ENCODE results near the gene ZBP1. TPM values are rescaled to one million over a fixed set of nuclear protein-coding genes. Genes with fewer than 3 reads are reported as not detected.

ZBP1 gene
- total RNA-seq, 1 donor from 2014 or later = not detected

DNA sequence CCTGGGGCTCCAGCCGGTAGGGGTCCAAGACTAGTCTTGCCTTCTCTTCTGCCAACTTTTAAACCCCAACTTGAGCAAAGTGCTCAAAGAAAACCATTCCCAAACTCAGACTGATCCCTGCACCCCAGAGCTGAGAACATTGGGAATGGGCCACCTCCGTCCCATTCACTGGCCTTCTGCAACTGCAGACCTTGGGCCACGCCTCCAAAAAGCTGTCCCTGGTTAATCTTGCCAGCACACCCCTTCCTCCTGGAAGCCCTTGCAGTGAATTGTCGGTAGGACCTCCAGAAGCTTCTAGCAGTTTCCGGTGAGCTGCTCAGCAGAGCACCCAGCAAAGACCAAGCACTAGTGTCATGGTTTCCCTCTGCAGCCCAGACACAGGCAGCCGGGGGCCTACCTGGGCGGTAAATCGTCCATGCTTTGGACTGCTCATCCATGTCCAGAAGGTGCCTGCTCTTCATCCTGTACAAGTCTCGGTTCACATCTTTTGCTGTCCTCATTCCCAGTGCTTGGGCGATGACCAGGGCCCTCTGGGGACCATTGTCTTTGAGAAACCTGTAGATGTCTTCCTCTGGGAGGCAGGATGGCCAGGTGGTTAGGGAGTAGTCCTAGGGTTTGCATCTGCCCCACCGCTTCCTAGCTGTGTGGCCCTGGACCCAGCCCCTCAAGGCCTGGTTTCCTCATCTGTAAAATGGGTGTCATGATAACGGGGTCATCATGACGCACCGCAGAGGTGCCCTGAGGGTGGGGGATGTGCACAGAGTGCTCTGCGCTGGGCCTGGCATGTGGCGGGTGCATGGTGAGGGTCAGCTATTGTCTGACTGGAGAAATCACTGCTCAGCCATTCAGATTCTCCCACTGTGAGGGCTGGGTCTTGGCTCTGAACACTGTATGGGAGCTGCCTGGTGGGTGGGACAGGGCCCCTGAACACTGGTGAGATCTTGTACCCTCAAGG is 5.5 kb downstream of the ZBP1 start:
- H3K9me3 Mint-ChIP-seq (ENCODE audit: low read depth) = no peaks in the 10 kb centered on the region
- H3K36me3 Mint-ChIP-seq (ENCODE audit: low read depth) = no peaks in the 10 kb centered on the region
- TF ChIP-seq CTCF (IDR thresholded peaks at IDR 0.05) = no peak
- no peak overlapping the region for H3K4me3 Mint-ChIP-seq (ENCODE audit: unreplicated experiment)
- peaks cover 26% of the 10 kb centered on the region for H3K27me3 Mint-ChIP-seq (ENCODE audit: low read depth)
- no peaks in the 10 kb centered on the region for H3K4me1 Mint-ChIP-seq (ENCODE audit: low read depth)
- no peak for DNase-seq (ENCODE audit: low spot score)
- H3K27ac Mint-ChIP-seq (ENCODE audit: unreplicated experiment) = no peak overlapping the region

DNA sequence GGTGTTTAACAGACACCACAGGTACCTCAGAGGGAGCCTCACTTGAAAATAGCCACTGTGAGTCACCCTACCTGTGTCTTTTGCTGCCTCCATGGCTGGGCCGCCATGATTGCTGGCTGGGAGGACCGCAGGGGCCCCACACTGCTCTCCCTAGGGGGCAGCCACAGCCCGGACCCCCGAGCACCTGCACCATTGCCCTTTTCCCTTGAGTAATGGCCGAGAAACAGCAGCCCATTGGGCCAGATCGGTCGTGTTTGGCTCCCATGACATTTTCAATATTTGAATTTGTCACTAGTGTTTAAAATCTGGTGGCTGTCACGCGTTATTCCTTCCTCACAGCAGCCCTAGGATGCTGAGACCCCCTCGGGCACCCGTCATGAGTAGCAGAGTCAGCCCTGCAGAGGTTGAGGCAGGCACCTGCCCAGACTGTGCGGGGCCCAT is 6.7 kb downstream of the ZBP1 start:
- TF ChIP-seq CTCF (IDR thresholded peaks at IDR 0.05) = no peak
- no peaks in the 10 kb centered on the region for H3K9me3 Mint-ChIP-seq (ENCODE audit: low read depth)
- no peaks in the 10 kb centered on the region for H3K4me1 Mint-ChIP-seq (ENCODE audit: low read depth)
- H3K27ac Mint-ChIP-seq (ENCODE audit: unreplicated experiment) = no peak overlapping the region
- H3K36me3 Mint-ChIP-seq (ENCODE audit: low read depth) = no peaks in the 10 kb centered on the region
- no peak for DNase-seq (ENCODE audit: low spot score)
- H3K4me3 Mint-ChIP-seq (ENCODE audit: unreplicated experiment) = no peak overlapping the region
- H3K27me3 Mint-ChIP-seq (ENCODE audit: low read depth) = peaks cover 32% of the 10 kb centered on the region

- Mint-ChIP-seq H3K4me3 (ENCODE audit: unreplicated experiment) (no peak overlapping the region), H3K27ac (ENCODE audit: unreplicated experiment) (no peak overlapping the region), H3K9me3 (ENCODE audit: low read depth) (no peaks in the 10 kb centered on the region), H3K36me3 (ENCODE audit: low read depth) (no peaks in the 10 kb centered on the region), H3K4me1 (ENCODE audit: low read depth) (no peaks in the 10 kb centered on the region), H3K27me3 (ENCODE audit: low read depth) (peaks cover 28% of the 10 kb centered on the region)
- DNase-seq (ENCODE audit: low spot score) = no peak
- no peak for TF ChIP-seq CTCF (IDR thresholded peaks at IDR 0.05)
Measured at GRCh38 chr20:57612916-57613315, 7.3 kb downstream of the ZBP1 start.

- peaks cover 30% of the 10 kb centered on the region for H3K27me3 Mint-ChIP-seq (ENCODE audit: low read depth)
- TF ChIP-seq CTCF (IDR thresholded peaks at IDR 0.05) = no peak
- no peak for DNase-seq (ENCODE audit: low spot score)
Measured at GRCh38 chr20:57612436-57612835, 7.8 kb downstream of the ZBP1 start.

GRCh38 chr20:57611586-57612311 is 8.5 kb downstream of the ZBP1 start:
- Mint-ChIP-seq H3K4me3 (ENCODE audit: unreplicated experiment) (no peak overlapping the region), H3K36me3 (ENCODE audit: low read depth) (peaks cover 2% of the 10 kb centered on the region), H3K9me3 (ENCODE audit: low read depth) (no peaks in the 10 kb centered on the region), H3K27ac (ENCODE audit: unreplicated experiment) (no peak overlapping the region), H3K4me1 (ENCODE audit: low read depth) (no peaks in the 10 kb centered on the region), H3K27me3 (ENCODE audit: low read depth) (peaks cover 30% of the 10 kb centered on the region)
- no peak for DNase-seq (ENCODE audit: low spot score)
- TF ChIP-seq CTCF (IDR thresholded peaks at IDR 0.05) = no peak

More at GRCh38 chr20:57612436-57612835, 7.8 kb downstream of the ZBP1 start:
- no peak overlapping the region for H3K4me3 Mint-ChIP-seq (ENCODE audit: unreplicated experiment)
- no peak overlapping the region for H3K27ac Mint-ChIP-seq (ENCODE audit: unreplicated experiment)
- no peaks in the 10 kb centered on the region for H3K36me3 Mint-ChIP-seq (ENCODE audit: low read depth)
- H3K9me3 Mint-ChIP-seq (ENCODE audit: low read depth) = no peaks in the 10 kb centered on the region
- H3K4me1 Mint-ChIP-seq (ENCODE audit: low read depth) = no peaks in the 10 kb centered on the region
